ENCODE measurements around the gene MBP.

MBP gene

GRCh38 chr18:77078690-77079070 lies 53.9 kb downstream of the MBP start:
- DNase-seq: no peak

GRCh38 chr18:77077941-77078689 lies 54.5 kb downstream of the MBP start:
- no peak for DNase-seq

GRCh38 chr18:77077401-77077800 lies 55.2 kb downstream of the MBP start:
- no peak for DNase-seq

GRCh38 chr18:77076111-77076510 lies 56.5 kb downstream of the MBP start:
- no peak for DNase-seq

GRCh38 chr18:77074431-77074830 lies 58.2 kb downstream of the MBP start:
- no peak for DNase-seq

GRCh38 chr18:77073336-77074093 lies 59.1 kb downstream of the MBP start:
- no peak for DNase-seq

- no peak for DNase-seq
Measured at GRCh38 chr18:77072566-77072965, 60.0 kb downstream of the MBP start.

GRCh38 chr18:77071711-77072292 lies 60.8 kb downstream of the MBP start:
- DNase-seq: peak; percentile 23

GRCh38 chr18:77071061-77071460 lies 61.5 kb downstream of the MBP start:
- no peak for DNase-seq

GRCh38 chr18:77070627-77071026 lies 62.0 kb downstream of the MBP start:
- DNase-seq: no peak

GRCh38 chr18:77069931-77070330 lies 62.7 kb downstream of the MBP start:
- DNase-seq: no peak

- DNase-seq: no peak
Measured at GRCh38 chr18:77069482-77069881, 63.1 kb downstream of the MBP start.

GRCh38 chr18:77068321-77069312 lies 64.0 kb downstream of the MBP start:
- no peak for DNase-seq

GRCh38 chr18:77067291-77068061 lies 65.1 kb downstream of the MBP start:
- DNase-seq: peak; percentile 63

GRCh38 chr18:77066689-77067088 lies 65.9 kb downstream of the MBP start:
- DNase-seq: no peak

GRCh38 chr18:77066101-77066500 lies 66.5 kb downstream of the MBP start:
- DNase-seq: no peak

- DNase-seq: no peak
Measured at GRCh38 chr18:77065221-77065981, 67.2 kb downstream of the MBP start.

- no peak for DNase-seq
Measured at GRCh38 chr18:77063260-77063659, 69.3 kb downstream of the MBP start.

GRCh38 chr18:77062518-77063003 lies 70.0 kb downstream of the MBP start:
- no peak for DNase-seq

GRCh38 chr18:77061946-77062517 lies 70.6 kb downstream of the MBP start:
- DNase-seq: peak; percentile 16
